NCI-H2081 treated with DMSO at 0.1 percent for 48 hours (cell line): Measurements from ENCODE around the gene HNRNPR.
"Not testable (repeated sequence)": the region's sequence is repeated elsewhere in the genome, so short reads cannot be mapped to it uniquely, and the experiment has no call there.

Experiments used
- DNase-seq: peaks from one replicate; lab custom pipeline; 2025; lab: John Stamatoyannopoulos, UW

Gene HNRNPR

GRCh38 chr1:23325393-23325792, 18.7 kb downstream of the HNRNPR start:
- no peak for DNase-seq

GRCh38 chr1:23322770-23323169, 21.3 kb downstream of the HNRNPR start:
- DNase-seq = no peak

GRCh38 chr1:23310280-23310679, 33.8 kb downstream of the HNRNPR start:
- DNase-seq = not testable (repeated sequence)

GRCh38 chr1:23304140-23304620, 39.9 kb downstream of the HNRNPR start:
- no peak for DNase-seq

GRCh38 chr1:23303524-23303923, 40.6 kb downstream of the HNRNPR start:
- DNase-seq = no peak

- no peak for DNase-seq
These were observed 47.2 kb downstream of the HNRNPR start for GRCh38 chr1:23296931-23297330.

GRCh38 chr1:23291706-23292105, 52.4 kb downstream of the HNRNPR start:
- DNase-seq = no peak

GRCh38 chr1:23290836-23291565, 53.1 kb downstream of the HNRNPR start:
- no peak for DNase-seq

- no peak for DNase-seq
These were observed 55.4 kb downstream of the HNRNPR start for GRCh38 chr1:23288671-23289070.

GRCh38 chr1:23288201-23288600, 55.9 kb downstream of the HNRNPR start:
- no peak for DNase-seq

GRCh38 chr1:23286401-23286800, 57.7 kb downstream of the HNRNPR start:
- DNase-seq = no peak

GRCh38 chr1:23283667-23284602, 60.1 kb downstream of the HNRNPR start:
- DNase-seq = no peak

- DNase-seq = no peak
These were observed 61.1 kb downstream of the HNRNPR start for GRCh38 chr1:23282957-23283356.

GRCh38 chr1:23278717-23279116, 65.4 kb downstream of the HNRNPR start:
- DNase-seq = peak; percentile 77

GRCh38 chr1:23276531-23276930, 67.6 kb downstream of the HNRNPR start:
- DNase-seq = no peak

- DNase-seq = no peak
These were observed 70.0 kb downstream of the HNRNPR start for GRCh38 chr1:23274134-23274505.

GRCh38 chr1:23273450-23274133, 70.5 kb downstream of the HNRNPR start:
- DNase-seq = no peak

- no peak for DNase-seq
These were observed 80.7 kb downstream of the HNRNPR start for GRCh38 chr1:23263380-23263887.

GRCh38 chr1:23258082-23258481, 86.0 kb downstream of the HNRNPR start:
- not testable (repeated sequence) for DNase-seq

GRCh38 chr1:23257371-23257770, 86.7 kb downstream of the HNRNPR start:
- DNase-seq = not testable (repeated sequence)
